HG03139 (cell line): ENCODE data around the gene FLVCR2.

Source experiments
- ATAC-seq: cut with Tn5 transposase; IDR thresholded peaks from one replicate; pipeline ENCODE4 v1.9.1; 2021; ENCODE audit not compliant: unreplicated experiment

Gene FLVCR2

GRCh38 chr14:75627406-75627805 lies 49.0 kb downstream of the FLVCR2 start:
- ATAC-seq, result no peak

- ATAC-seq, result no peak
Observed at GRCh38 chr14:75628816-75629215, 50.4 kb downstream of the FLVCR2 start.

GRCh38 chr14:75630695-75631452 lies 52.5 kb downstream of the FLVCR2 start:
- no peak for ATAC-seq

- ATAC-seq, result no peak
Observed at GRCh38 chr14:75631453-75631831, 53.0 kb downstream of the FLVCR2 start.

GRCh38 chr14:75634848-75635247 lies 56.4 kb downstream of the FLVCR2 start:
- no peak for ATAC-seq

- ATAC-seq, result no peak
Observed at GRCh38 chr14:75636100-75636692, 57.8 kb downstream of the FLVCR2 start.

- ATAC-seq, result no peak
Observed at GRCh38 chr14:75640876-75641275, 62.5 kb downstream of the FLVCR2 start.

- ATAC-seq, result no peak
Observed at GRCh38 chr14:75643985-75644384, 65.6 kb downstream of the FLVCR2 start.

- no peak for ATAC-seq
Observed at GRCh38 chr14:75645056-75645455, 66.6 kb downstream of the FLVCR2 start.

GRCh38 chr14:75646762-75647161 lies 68.3 kb downstream of the FLVCR2 start:
- no peak for ATAC-seq

GRCh38 chr14:75647640-75648039 lies 69.2 kb downstream of the FLVCR2 start:
- ATAC-seq, result no peak

- no peak for ATAC-seq
Observed at GRCh38 chr14:75648066-75648838, 69.8 kb downstream of the FLVCR2 start.

- ATAC-seq, result no peak
Observed at GRCh38 chr14:75649337-75649736, 70.9 kb downstream of the FLVCR2 start.

GRCh38 chr14:75649773-75650172 lies 71.4 kb downstream of the FLVCR2 start:
- no peak for ATAC-seq

GRCh38 chr14:75650253-75651058 lies 72.0 kb downstream of the FLVCR2 start:
- ATAC-seq, result no peak

GRCh38 chr14:75653563-75653962 lies 75.1 kb downstream of the FLVCR2 start:
- ATAC-seq, result no peak

- ATAC-seq, result no peak
Observed at GRCh38 chr14:75654127-75654732, 75.8 kb downstream of the FLVCR2 start.

- ATAC-seq, result no peak
Observed at GRCh38 chr14:75655235-75655634, 76.8 kb downstream of the FLVCR2 start.

GRCh38 chr14:75657331-75657730 lies 78.9 kb downstream of the FLVCR2 start:
- no peak for ATAC-seq

- ATAC-seq, result no peak
Observed at GRCh38 chr14:75658957-75659356, 80.5 kb downstream of the FLVCR2 start.

GRCh38 chr14:75660238-75660629 lies 81.8 kb downstream of the FLVCR2 start:
- no peak for ATAC-seq
